ENCODE results near the gene PCDHB3. TPM values are rescaled to one million over a fixed set of nuclear protein-coding genes. Genes with fewer than 3 reads are reported as not detected.
A peak's percentile ranks its signal among the peaks of the same experiment; 100 is the strongest.
"Not testable (repeated sequence)": the region's sequence is repeated elsewhere in the genome, so short reads cannot be mapped to it uniquely, and the experiment has no call there.

The PCDHB3 gene
- not detected for total RNA-seq

DNA sequence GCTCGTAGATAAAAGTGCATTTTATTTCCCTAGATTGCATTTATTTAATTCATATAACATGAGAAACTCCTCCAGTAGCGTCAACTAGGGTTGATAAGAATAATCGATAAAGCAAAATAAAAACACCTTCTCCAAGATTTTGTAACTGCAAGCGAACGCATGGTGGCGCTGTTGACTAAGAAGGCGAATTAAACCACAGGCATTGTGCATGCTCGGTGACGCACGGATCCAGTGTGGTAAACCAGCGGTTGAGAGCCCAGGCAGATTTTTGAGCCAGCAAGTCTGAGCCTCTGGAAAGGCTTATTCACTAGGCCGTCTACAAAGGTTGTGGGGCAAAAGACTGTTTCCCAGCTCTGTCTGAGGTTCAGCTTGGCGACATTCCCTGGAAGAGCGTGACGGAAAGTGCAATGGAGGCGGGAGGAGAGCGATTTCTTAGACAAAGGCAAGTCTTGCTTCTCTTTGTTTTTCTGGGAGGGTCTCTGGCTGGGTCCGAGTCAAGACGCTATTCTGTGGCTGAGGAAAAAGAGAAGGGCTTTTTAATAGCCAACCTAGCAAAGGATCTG is at the start of gene PCDHB3:
Gene PCDHB3, plus strand, starts transcription at position 231 of the 563 bp plus-strand sequence. Its CDS starts 177 bp downstream, at position 408.
- H3K4me3 Mint-ChIP-seq: no peak within 1 kb of the TSS
- no peak for DNase-seq (ENCODE audit: low spot score)

GRCh38 chr5:141050622-141051520 is 49.4 kb upstream of the PCDHB3 start, which contains the start of gene PCDHB1:
Gene PCDHB1, plus strand, starts transcription at chr5:141051374. Its CDS starts 97 bp downstream, at chr5:141051471.
- Mint-ChIP-seq H3K27me3 (peaks cover 0 to 13% of the 10 kb centered on the region in 2 donors), H3K4me1 (ENCODE audit: low read depth in 2 of 2) (no peaks in the 10 kb centered on the region), H3K36me3 (no peaks in the 10 kb centered on the region), H3K27ac (no peak within 1 kb of the TSS), H3K4me3 (no peak within 1 kb of the TSS), H3K9me3 (peaks cover 14% of the 10 kb centered on the region)
- DNase-seq (ENCODE audit: low spot score): no peak
- ATAC-seq: no peak

More for the DNA sequence above, at the start of gene PCDHB3:
- peaks cover 0 to 6% of the 10 kb centered on the region in 2 donors for H3K27me3 Mint-ChIP-seq
- no peak for ATAC-seq
- no peaks in the 10 kb centered on the region for H3K9me3 Mint-ChIP-seq
- H3K36me3 Mint-ChIP-seq: peaks cover 7% of the 10 kb centered on the region
- H3K4me1 Mint-ChIP-seq (ENCODE audit: low read depth in 2 of 2): no peaks in the 10 kb centered on the region
- no peak within 1 kb of the TSS for H3K27ac Mint-ChIP-seq

DNA sequence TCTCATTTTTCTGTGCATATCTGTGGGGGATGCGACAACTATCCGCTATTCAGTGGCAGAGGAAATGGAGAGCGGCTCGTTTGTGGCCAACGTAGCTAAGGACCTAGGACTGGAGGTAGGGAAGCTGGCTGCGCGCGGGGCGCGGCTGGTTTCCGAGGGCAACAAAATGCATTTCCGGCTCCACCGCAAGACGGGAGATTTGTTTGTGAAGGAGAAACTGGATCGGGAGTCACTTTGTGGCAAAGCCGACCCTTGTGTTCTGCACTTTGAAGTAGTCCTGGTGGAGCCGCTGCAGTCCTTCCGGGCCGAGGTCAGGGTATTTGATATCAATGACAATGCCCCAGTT is 48.8 kb upstream of the PCDHB3 start:
- H3K4me1 Mint-ChIP-seq (ENCODE audit: low read depth in 2 of 2): no peaks in the 10 kb centered on the region
- H3K27ac Mint-ChIP-seq: no peak overlapping the region
- H3K27me3 Mint-ChIP-seq: peaks cover 0 to 13% of the 10 kb centered on the region in 2 donors
- H3K9me3 Mint-ChIP-seq: peaks cover 14% of the 10 kb centered on the region
- DNase-seq (ENCODE audit: low spot score) (no peak), ATAC-seq (no peak)
- H3K36me3 Mint-ChIP-seq: no peaks in the 10 kb centered on the region
- H3K4me3 Mint-ChIP-seq: no peak overlapping the region

DNA sequence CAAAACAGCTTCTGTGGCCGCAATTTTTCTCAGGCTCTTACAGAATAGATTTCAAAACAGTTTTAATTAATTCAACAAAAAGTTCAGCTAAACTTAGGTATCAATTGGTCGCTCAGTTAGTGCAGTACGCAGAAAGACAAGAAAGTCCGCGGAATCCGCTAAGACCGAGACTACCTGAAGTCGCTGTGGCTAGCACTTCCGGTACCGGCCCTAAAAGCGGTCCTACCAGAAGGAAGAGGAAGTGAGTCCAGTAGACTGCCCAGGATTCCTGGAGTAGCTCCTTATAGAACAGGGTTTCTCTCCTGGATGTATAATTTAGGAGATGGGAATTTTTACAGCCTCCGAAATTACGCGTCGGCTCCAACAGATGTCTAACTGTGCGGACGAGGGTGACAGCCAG is 22.4 kb upstream of the PCDHB3 start:
- H3K4me1 Mint-ChIP-seq (ENCODE audit: low read depth in 2 of 2): no peaks in the 10 kb centered on the region
- H3K27me3 Mint-ChIP-seq: no peaks in the 10 kb centered on the region
- no peak overlapping the region for H3K27ac Mint-ChIP-seq
- H3K36me3 Mint-ChIP-seq: no peaks in the 10 kb centered on the region
- H3K9me3 Mint-ChIP-seq: peaks cover 6% of the 10 kb centered on the region
- no peak overlapping the region for H3K4me3 Mint-ChIP-seq
- ATAC-seq (no peak), DNase-seq (ENCODE audit: low spot score) (no peak)

GRCh38 chr5:141082228-141082627 is 18.0 kb upstream of the PCDHB3 start:
- no peak overlapping the region for H3K27ac Mint-ChIP-seq
- peaks cover 12% of the 10 kb centered on the region for H3K9me3 Mint-ChIP-seq
- H3K4me1 Mint-ChIP-seq (ENCODE audit: low read depth in 2 of 2): no peaks in the 10 kb centered on the region
- H3K36me3 Mint-ChIP-seq: peaks cover 9% of the 10 kb centered on the region
- no peak overlapping the region for H3K4me3 Mint-ChIP-seq
- DNase-seq (ENCODE audit: low spot score) (no peak), ATAC-seq (no peak)
- peaks cover 0 to 11% of the 10 kb centered on the region in 2 donors for H3K27me3 Mint-ChIP-seq

DNA sequence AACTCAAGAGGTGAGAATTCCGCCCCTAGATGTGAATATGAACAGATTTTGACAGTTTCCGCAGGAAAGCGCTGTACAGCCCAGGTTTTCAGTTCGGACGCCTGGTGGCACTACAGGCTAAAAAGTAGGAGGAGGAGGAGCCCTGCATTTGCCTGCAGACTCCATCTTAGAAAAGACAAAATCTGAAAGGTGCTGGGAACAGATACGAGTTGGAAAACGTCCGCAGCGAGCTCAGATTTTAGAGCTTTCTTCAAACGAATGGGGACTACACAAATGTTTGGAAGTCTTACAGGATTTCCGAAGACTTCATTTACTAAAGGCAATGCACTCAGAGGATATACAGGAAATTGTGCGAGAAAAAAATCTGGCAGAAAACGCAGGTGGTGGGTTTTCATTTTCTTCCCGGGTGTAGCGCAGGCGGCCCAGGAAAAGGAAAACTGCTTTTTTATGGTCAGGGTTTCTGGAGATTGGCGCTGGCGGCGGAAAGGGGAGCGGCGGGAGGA is 15.7 kb upstream of the PCDHB3 start:
- no peak for ATAC-seq
- Mint-ChIP-seq H3K27me3 (peaks cover 0 to 11% of the 10 kb centered on the region in 2 donors), H3K9me3 (peaks cover 20% of the 10 kb centered on the region), H3K36me3 (peaks cover 9% of the 10 kb centered on the region), H3K27ac (no peak overlapping the region), H3K4me3 (peak overlapping the region; percentile 56), H3K4me1 (ENCODE audit: low read depth in 2 of 2) (no peaks in the 10 kb centered on the region)
- DNase-seq (ENCODE audit: low spot score): no peak

DNA sequence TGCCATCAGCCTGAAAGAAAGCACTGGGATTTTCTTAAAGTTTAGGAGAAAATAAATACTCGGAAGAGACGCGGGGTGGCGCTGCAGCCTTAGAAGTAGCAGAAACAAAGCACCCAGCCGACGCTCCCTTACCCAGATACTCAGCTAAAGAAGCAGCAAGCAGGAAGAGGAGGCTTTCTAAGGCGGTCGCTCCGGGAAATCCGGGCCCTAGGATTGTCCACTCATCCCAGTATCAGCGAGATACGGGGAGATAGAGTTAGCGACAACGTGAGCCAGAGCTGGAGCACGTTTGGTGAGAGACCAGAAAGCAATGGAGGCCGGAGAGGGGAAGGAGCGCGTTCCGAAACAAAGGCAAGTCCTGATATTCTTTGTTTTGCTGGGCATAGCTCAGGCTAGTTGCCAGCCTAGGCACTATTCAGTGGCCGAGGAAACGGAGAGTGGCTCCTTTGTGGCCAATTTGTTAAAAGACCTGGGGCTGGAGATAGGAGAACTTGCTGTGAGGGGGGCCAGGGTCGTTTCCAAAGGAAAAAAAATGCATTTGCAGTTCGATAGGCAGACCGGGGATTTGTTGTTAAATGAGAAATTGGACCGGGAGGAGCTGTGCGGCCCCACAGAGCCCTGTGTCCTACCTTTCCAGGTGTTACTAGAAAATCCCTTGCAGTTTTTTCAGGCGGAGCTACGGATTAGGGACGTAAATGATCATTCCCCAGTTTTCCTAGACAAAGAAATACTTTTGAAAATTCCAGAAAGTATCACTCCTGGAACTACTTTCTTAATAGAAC is 5.6 kb upstream of the PCDHB3 start, which contains the start of gene PCDHB2:
Gene PCDHB2, plus strand, starts transcription at position 135 of the 782 bp plus-strand sequence. Its CDS starts 176 bp downstream, at position 311.
- H3K4me1 Mint-ChIP-seq (ENCODE audit: low read depth in 2 of 2): no peaks in the 10 kb centered on the region
- H3K4me3 Mint-ChIP-seq: no peak within 1 kb of the TSS
- H3K36me3 Mint-ChIP-seq: peaks cover 14% of the 10 kb centered on the region
- no peak for DNase-seq (ENCODE audit: low spot score)
- ATAC-seq: no peak
- no peak within 1 kb of the TSS for H3K27ac Mint-ChIP-seq
- H3K27me3 Mint-ChIP-seq: peaks cover 4 to 24% of the 10 kb centered on the region in 2 donors
- H3K9me3 Mint-ChIP-seq: peaks cover 11% of the 10 kb centered on the region

DNA sequence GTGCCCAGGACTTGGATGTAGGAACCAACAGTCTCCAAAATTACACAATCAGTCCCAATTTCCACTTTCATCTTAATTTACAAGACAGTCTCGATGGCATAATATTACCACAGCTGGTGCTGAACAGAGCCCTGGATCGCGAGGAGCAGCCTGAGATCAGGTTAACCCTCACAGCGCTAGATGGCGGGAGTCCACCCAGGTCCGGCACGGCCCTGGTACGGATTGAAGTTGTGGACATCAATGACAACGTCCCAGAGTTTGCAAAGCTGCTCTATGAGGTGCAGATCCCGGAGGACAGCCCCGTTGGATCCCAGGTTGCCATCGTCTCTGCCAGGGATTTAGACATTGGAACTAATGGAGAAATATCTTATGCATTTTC is 5.0 kb upstream of the PCDHB3 start:
- Mint-ChIP-seq H3K27me3 (peaks cover 4 to 28% of the 10 kb centered on the region in 2 donors), H3K4me1 (ENCODE audit: low read depth in 2 of 2) (no peaks in the 10 kb centered on the region), H3K4me3 (no peak overlapping the region), H3K9me3 (peaks cover 11% of the 10 kb centered on the region), H3K36me3 (peaks cover 18% of the 10 kb centered on the region), H3K27ac (no peak overlapping the region)
- DNase-seq (ENCODE audit: low spot score) (no peak), ATAC-seq (no peak)

DNA sequence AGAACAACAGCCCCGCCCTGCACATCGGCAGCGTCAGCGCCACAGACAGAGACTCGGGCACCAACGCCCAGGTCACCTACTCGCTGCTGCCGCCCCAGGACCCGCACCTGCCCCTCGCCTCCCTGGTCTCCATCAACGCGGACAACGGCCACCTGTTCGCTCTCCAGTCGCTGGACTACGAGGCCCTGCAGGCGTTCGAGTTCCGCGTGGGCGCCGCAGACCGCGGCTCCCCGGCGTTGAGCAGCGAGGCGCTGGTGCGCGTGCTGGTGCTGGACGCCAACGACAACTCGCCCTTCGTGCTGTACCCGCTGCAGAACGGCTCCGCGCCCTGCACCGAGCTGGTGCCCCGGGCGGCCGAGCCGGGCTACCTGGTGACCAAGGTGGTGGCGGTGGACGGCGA is 4.1 kb upstream of the PCDHB3 start:
- not testable (repeated sequence) for DNase-seq (ENCODE audit: low spot score); H3K4me3 Mint-ChIP-seq
- peaks cover 4 to 30% of the 10 kb centered on the region in 2 donors for H3K27me3 Mint-ChIP-seq

GRCh38 chr5:141096586-141096985 is 3.7 kb upstream of the PCDHB3 start:
- Mint-ChIP-seq H3K36me3 (peaks cover 22% of the 10 kb centered on the region), H3K9me3 (peaks cover 11% of the 10 kb centered on the region), H3K27me3 (peaks cover 4 to 30% of the 10 kb centered on the region in 2 donors)
- H3K4me3 Mint-ChIP-seq; H3K4me1 Mint-ChIP-seq (ENCODE audit: low read depth in 2 of 2); DNase-seq (ENCODE audit: low spot score); ATAC-seq; H3K27ac Mint-ChIP-seq: not testable (repeated sequence)

More for the DNA sequence above, 4.1 kb upstream of the PCDHB3 start:
- not testable (repeated sequence) for ATAC-seq; H3K27ac Mint-ChIP-seq; H3K4me1 Mint-ChIP-seq (ENCODE audit: low read depth in 2 of 2)
- Mint-ChIP-seq H3K36me3 (peaks cover 22% of the 10 kb centered on the region), H3K9me3 (peaks cover 11% of the 10 kb centered on the region)

DNA sequence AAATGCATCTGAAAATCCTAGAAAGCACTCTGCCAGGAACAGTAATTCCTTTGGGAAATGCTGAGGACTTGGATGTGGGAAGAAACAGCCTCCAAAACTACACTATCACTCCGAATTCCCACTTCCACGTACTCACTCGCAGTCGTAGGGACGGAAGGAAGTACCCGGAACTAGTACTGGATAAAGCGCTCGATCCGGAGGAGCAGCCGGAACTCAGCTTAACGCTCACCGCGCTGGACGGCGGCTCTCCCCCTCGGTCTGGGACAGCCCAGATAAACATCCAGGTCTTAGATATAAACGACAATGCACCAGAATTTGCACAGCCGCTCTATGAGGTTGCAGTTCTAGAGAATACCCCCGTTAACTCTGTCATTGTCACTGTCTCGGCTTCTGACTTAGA is 786 bp downstream of the PCDHB3 start:
- DNase-seq (ENCODE audit: low spot score) (no peak), ATAC-seq (no peak)
- Mint-ChIP-seq H3K4me1 (ENCODE audit: low read depth in 2 of 2) (no peaks in the 10 kb centered on the region), H3K4me3 (no peak overlapping the region), H3K27ac (no peak overlapping the region), H3K27me3 (peaks cover 0 to 6% of the 10 kb centered on the region in 2 donors), H3K36me3 (peaks cover 7% of the 10 kb centered on the region), H3K9me3 (no peaks in the 10 kb centered on the region)

DNA sequence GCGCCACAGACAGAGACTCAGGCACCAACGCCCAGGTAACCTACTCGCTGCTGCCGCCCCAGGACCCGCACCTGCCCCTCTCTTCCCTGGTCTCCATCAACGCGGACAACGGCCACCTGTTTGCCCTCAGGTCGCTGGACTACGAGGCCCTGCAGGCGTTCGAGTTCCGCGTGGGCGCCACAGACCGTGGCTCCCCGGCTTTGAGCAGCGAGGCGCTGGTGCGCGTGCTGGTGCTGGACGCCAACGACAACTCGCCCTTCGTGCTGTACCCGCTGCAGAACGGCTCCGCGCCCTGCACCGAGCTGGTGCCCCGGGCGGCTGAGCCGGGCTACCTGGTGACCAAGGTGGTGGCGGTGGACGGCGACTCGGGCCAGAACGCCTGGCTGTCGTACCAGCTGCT is 1.8 kb downstream of the PCDHB3 start:
- H3K36me3 Mint-ChIP-seq; DNase-seq (ENCODE audit: low spot score); ATAC-seq; H3K27me3 Mint-ChIP-seq; H3K9me3 Mint-ChIP-seq; H3K27ac Mint-ChIP-seq; H3K4me1 Mint-ChIP-seq (ENCODE audit: low read depth in 2 of 2); H3K4me3 Mint-ChIP-seq: not testable (repeated sequence)

DNA sequence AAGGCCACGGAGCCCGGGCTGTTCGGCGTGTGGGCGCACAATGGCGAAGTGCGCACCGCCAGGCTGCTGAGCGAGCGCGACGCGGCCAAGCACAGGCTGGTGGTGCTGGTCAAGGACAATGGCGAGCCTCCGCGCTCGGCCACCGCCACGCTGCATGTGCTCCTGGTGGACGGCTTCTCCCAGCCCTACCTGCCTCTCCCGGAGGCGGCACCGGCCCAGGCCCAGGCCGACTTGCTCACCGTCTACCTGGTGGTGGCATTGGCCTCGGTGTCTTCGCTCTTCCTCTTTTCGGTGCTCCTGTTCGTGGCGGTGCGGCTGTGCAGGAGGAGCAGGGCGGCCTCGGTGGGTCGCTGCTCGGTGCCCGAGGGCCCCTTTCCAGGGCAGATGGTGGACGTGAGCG is 2.2 kb downstream of the PCDHB3 start:
- not testable (repeated sequence) for DNase-seq (ENCODE audit: low spot score); H3K9me3 Mint-ChIP-seq; H3K4me3 Mint-ChIP-seq; H3K27me3 Mint-ChIP-seq; H3K4me1 Mint-ChIP-seq (ENCODE audit: low read depth in 2 of 2); H3K36me3 Mint-ChIP-seq; ATAC-seq; H3K27ac Mint-ChIP-seq

All from natural killer cell treated with Interleukin-12 subunit alpha and Interleukin-12 subunit beta and Interleukin-15 and Interleukin-18, amount 100 ng/mL, for 72 hours (primary cell).